ENCODE results near the gene ADCY7. TPM values are rescaled to one million over a fixed set of nuclear protein-coding genes. Genes with fewer than 3 reads are reported as not detected.

Gene ADCY7
- polyA plus RNA-seq, 4 donors: 5.2 to 10.9 (median 8.1) TPM

DNA sequence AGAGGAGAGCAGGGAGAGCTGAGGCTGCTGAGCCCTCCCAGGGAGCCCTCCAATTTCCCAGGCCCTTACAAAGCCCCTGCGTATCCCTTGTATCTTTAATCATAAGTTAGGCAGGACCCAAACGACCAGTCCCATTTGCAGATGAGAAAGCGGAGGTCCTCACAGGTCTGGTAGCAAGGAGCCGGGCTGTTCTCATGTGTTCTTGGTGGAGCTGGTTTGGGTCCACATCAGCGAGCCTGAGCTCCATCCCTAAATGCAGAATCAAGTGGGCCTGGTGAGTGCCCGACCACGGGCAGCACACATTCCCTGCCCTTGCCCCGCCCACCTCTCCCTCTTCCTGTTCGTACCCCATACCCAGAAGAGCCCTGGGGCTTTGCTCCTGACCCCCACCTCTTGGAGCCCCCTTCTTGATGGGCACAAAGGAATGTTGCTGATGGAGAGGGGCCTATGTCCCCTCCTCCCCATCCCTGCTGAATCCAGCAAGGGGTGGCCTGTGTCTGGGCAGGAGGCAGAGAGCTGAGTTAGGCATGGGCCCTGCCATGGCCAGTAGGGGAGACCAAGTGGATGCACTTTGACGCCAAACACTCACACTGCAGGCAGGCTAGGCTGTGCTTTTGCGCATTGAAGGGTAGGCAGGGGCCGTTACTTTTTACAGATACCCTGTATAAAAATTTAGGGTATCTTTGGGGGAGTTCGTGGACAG lies 18.3 kb upstream of the ADCY7 start:
- no peak for DNase-seq (ENCODE audit: low read depth in 4 of 4, low spot score in 2 of 4)

GRCh38 chr16:50248845-50249244 lies 17.5 kb upstream of the ADCY7 start:
- no peak for DNase-seq (ENCODE audit: low read depth in 4 of 4, low spot score in 2 of 4)

- no peak for DNase-seq (ENCODE audit: low read depth in 4 of 4, low spot score in 2 of 4)
These were observed 14.8 kb upstream of the ADCY7 start for GRCh38 chr16:50251375-50252081.

- DNase-seq (ENCODE audit: low read depth in 4 of 4, low spot score in 2 of 4): no peak
These were observed 14.2 kb upstream of the ADCY7 start for GRCh38 chr16:50252082-50252611.

DNA sequence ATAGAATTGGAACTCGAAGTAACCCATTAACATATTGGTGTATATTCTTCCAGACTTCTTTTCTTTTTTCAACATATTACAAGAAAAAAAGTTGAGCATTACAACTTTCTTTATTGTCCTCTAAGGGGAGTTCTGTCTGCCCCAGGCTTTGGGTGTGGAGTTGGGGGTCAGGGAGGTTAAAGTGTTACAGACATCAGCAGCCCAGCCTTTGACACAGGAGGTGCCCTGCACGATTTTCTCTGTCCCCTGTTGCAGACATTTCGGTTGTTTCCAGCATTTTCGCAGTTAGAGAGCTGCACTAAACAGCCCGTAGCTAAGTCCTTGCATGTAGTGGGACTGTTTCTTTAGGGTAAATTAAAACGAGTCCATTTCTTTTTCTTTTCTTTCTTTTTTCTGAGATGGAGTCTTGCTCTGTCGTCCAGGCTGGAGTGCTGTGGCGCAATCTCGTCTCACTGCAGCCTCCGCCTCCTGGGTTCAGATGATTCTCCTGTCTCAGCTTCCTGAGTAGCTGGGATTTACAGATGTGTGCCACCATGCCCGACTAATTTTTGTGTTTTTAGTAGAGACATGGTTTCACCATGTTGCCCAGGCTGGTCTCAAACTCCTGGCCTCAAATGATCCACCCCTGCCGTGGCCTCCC lies 13.4 kb upstream of the ADCY7 start:
- DNase-seq (ENCODE audit: low read depth in 4 of 4, low spot score in 2 of 4): no peak

GRCh38 chr16:50253514-50253910 lies 12.8 kb upstream of the ADCY7 start:
- no peak for DNase-seq (ENCODE audit: low read depth in 4 of 4, low spot score in 2 of 4)

DNA sequence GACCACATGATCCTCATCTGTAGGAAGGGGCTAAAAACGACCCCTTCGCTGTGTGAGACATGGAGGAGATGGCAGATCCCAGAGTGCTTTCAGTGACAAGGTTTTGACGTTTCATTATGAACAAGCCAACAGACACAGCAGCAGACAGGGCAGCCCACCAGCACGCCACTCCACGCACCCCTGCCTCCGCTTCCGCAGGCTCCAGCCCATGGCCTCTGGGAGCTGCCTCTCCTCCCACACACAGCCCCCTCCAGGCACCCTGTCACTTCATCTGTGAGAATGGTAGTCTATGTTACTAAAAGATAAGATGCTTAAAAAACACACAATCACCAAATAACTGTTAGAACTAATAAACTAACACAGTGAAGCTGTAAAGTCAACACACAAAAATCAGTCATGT lies 12.3 kb upstream of the ADCY7 start:
- no peak for DNase-seq (ENCODE audit: low read depth in 4 of 4, low spot score in 2 of 4)

DNA sequence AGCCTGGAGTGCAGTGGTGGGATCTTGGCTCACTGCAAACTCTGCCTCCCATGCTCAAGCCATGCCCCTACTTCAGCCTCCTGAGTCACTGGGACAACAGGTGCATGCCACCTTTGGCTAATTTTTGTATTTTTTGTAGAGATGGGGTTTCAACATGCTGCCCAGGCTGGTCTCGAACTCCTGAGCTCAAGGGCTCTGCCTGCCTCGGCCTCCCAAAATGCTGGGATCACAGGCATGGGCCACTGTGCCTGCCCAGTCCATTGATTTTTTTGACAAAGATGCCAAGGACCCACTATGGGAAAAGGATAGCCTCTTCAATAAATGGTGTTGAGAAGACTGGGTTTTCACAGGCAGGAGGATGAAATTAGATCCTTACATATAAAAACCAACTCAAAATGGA lies 10.8 kb upstream of the ADCY7 start:
- no peak for DNase-seq (ENCODE audit: low read depth in 4 of 4, low spot score in 2 of 4)

DNA sequence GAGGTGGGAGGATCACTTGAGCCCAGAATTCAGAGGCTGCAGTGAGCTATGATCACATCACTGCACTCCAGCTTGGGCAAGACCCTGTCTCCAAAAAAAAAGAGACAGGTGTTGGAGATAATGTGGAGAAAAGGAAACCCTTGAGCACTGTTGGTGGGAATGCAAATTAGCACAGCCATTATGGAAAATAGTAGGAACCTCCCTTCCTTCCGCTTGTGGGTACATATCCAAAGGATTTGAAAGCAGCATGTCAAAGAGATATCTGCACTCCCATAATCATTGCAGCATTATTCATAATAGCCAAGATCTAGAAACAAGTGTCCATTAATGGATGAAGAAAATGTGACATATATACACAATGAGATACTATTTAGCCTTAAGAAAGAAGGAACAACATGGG lies 9.7 kb upstream of the ADCY7 start:
- no peak for DNase-seq (ENCODE audit: low read depth in 4 of 4, low spot score in 2 of 4)

DNA sequence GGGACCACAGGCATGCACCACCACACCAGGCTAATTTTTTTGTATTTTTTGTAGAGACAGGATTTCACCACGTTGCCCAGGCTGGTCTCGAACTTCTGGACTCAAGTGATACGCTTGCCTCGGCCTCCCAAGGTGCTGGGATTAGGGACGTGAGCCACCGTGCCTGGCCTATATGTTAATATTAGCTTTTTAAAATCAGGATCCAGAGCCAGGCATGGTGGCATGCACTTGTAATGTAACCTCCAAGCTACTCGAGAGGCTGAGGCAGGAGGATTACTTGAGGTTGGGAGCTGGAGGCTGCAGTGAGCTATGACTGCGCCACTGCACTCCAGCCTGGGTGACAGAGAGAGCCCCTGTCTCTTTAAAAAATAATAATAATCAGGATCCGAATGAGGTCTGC lies 8.5 kb upstream of the ADCY7 start:
- DNase-seq (ENCODE audit: low read depth in 4 of 4, low spot score in 2 of 4): no peak

GRCh38 chr16:50259334-50260205 lies 6.8 kb upstream of the ADCY7 start:
- no peak for DNase-seq (ENCODE audit: low read depth in 4 of 4, low spot score in 2 of 4)

GRCh38 chr16:50260206-50261159 lies 5.9 kb upstream of the ADCY7 start:
- DNase-seq (ENCODE audit: low read depth in 4 of 4, low spot score in 2 of 4): no peak

DNA sequence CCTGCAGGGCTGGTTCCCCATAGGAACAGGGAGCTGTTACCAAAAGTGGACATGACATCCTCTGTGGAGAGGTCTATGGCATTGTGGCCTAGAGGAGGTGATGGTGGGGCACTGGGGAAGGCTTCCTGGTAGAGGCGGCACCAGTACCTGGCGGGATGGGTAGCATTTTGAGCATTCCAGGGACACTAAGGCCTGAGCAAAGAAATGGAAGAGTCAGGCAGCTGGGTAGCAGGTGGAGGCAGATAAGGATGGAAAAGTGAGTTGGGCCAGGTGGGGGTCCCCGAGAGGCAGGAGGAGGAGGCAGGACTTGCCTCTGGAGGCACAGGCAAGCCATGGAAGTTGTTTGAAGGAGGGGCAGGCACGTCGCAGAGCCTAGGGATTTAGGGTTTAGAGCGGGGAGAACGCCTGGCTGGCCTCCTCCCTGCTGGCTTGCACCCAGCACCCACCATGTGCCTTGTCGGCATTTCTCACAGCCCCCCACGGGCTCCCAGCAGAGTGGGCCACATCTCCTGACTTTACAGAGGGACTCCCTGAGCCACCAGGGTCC lies 5.1 kb upstream of the ADCY7 start:
- DNase-seq (ENCODE audit: low read depth in 4 of 4, low spot score in 2 of 4): no peak

DNA sequence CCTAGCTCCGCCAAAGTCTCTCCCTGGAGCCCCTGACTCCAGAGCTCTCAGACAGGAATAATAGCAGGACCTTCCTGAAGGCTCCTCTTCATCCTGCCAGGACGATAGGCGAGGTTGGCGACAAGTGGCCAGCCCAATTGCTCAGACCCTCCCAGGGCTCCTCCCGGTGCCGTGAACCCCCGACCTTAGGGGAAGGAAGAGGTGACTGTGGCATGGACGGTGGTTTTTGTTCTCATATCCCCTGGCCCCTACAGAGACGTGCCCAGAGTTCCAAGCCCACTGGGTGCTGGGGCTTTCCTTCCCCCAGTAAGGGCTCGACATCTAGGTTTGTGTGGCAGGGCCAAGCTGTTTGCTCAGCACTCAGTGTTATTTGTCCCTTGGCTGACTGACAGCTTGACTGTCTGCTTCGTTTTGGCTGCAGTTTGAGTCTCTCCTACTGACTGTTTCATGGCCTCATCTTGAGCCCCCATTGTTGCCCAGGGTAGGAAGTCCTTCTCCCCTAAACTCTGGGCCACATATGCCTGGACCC lies 4.6 kb upstream of the ADCY7 start:
- DNase-seq (ENCODE audit: low read depth in 4 of 4, low spot score in 2 of 4): no peak

DNA sequence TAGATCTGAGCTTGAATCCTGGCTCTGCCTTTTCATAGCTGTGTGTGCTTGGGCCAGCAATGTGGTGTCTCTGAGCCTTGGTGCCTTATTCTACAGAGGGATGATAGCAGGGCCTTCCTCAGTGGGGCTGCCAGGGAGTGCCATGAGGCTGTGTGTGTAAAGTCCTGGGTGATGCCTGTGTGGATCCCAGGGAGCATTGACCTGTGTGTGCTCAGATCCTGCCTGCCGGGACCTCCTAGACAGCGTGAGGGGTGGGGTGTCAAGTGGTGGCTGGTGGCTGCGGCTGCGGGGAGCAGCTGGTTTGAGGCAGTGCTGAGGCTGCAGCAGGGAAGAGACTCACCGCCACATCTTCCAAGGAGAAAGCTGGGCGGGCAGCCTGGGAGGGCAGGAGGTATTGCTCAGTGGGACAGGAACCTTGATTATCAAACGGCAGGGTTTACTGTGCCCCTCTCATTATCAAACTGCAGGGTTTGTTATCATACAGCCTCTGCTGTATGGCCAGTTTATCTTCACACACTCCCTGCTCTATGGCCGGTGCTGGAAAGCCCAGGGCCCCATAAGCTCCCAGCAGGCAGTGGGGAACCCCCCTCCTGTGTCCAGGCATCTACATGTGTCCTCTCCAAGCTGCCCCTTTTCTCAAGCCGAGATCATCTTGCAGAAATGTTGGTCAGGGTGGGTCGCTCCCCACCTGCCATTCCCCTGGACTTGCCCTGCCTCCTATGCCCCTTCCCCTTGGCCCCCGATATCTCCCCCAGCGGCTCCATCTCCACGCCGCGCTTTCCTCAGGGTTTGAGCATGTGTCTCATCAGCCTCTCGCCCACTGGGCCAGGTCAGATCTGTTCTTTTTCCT lies 3.1 kb upstream of the ADCY7 start:
- no peak for DNase-seq (ENCODE audit: low read depth in 4 of 4, low spot score in 2 of 4)

DNA sequence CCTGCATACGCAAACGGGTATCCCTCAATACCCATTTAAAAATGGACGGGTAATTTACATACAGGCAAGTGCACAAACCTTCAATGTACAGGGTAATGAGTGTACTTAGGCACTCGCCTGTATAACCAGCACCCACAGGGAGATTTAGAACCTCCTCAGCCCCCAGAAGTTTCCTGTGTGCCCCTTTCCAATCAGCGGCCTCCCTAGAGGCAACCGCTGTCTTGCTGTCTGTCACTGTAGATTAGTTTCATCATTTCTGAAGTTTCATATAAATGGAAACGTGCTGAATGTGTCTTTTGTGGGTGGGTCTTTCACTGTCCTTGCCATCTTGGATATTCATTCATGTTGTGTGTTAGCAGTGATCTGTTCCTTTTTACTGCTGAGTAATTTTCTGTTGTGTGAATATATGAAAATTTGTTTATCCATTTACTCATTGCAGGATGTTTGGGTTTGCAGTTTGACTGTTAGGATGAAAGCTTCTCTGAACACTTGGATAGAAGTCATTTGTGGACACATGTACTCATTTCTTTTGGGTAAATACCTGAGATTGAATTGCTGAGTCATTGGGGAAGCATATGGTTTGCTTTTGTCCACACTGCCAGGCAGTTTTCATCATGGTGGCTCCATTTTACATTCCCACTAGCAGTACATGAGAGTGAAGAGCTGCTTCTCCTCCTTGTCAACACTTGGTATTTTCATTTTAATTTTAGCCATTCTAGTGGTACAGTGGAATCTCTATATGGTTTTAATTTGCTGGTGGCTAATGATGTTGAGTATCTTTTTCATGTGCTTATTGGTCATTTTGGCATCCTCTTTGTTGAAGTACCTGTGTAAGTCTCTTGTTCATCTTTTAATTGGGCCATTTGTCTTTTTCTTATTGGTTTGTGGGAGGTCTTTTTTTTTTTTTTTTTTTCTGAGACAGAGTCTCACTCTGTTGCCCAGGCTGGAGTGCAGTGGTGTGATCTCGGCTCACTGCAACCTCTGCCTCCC lies 2.1 kb upstream of the ADCY7 start:
- DNase-seq (ENCODE audit: low read depth in 4 of 4, low spot score in 2 of 4): no peak

DNA sequence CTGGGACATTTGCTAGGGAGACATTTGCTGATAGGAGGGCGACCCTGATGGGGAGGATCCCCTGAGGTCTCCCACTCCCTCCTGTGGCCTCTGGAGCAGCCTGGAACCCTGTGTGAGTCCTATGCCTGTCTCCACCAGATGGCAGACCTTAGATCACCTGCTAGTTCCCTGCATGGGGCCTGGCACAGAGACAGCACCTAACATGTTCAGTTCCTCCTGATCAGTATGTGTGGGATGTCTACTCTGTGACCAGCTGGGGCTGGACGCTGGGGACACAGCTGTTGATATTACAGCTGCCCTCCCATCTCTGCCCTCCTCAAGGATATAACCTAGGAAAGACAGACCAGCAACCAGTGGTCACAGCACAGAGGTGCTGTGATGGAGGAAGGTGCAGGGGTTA lies 1.1 kb upstream of the ADCY7 start:
- no peak for DNase-seq (ENCODE audit: low read depth in 4 of 4, low spot score in 2 of 4)

Measured in left renal cortex interstitium (tissue), 4 donors.